K562 (cell line): Measurements from ENCODE around the gene RIMOC1. TPM values are rescaled to one million over a fixed set of nuclear protein-coding genes. Genes with fewer than 3 reads are reported as not detected.

ENCODE experiments used
- ATAC-seq: fragments of 200-7000 bp; cut with Tn5 transposase; 3 replicates; pipeline ENCODE4 v1.9.1; 2020; ENCODE audit warnings: moderate library complexity
- BruUV-seq: library from RNA; stranded (reverse); fragments of 400-500 nt; replicated peaks from 2 replicates; lab custom pipeline; 2021; lab: Mats Ljungman, UMichigan
- CTCF ChIA-PET: fragments of 300-600 bp; formaldehyde crosslinking; extraction: SDS; loops from one replicate; lab custom pipeline; 2021; ENCODE audit warnings: low intra/inter-chr PET ratio; lab: Yijun Ruan, JAX
- POLR2A ChIA-PET: fragments of 300-600, 350-650 bp; sonication (Branson Sonifier 250); formaldehyde crosslinking; extraction: SDS; loops from one replicate; lab custom pipeline; 2021; ENCODE audit warnings: antibody characterized with exemption, inconsistent platforms; lab: Yijun Ruan, JAX
- DNase-seq, 4 experiments: peaks; one replicate each; pipeline versions ENCODE4 v3.0.0 to v3.0.0-alpha.2; 2011 to 2018; ENCODE audit warnings: low spot score in 3 of 4, mixed read lengths in 3 of 4; ENCODE audit errors: extremely low read depth in 1 of 4
- FAIRE-seq: peaks from 2 replicates; lab custom pipeline; 2011; peaks lifted over from hg19 to GRCh38; lab: Jason Lieb, UNC
- H2AFZ ChIP-seq: 2 replicates; pipeline ENCODE4 v1.6.0; 2011; ENCODE audit warnings: low read depth, low read length, control low read depth, inconsistent platforms
- H3K27ac ChIP-seq: fragments of 200-600 bp; 3 replicates; pipeline ENCODE4 v1.8.0; 2011; ENCODE audit warnings: low read depth, mild to moderate bottlenecking, control low read depth, inconsistent platforms, low read length, moderate library complexity, mixed read lengths; ENCODE audit errors: extremely low read depth
- H3K27me3 ChIP-seq, 2 experiments: fragments of 300-600 bp in 1 of 2; 2 replicates in 1 of 2; 3 replicates in 1 of 2; pipeline versions ENCODE4 v1.6.0 to v1.8.0; 2011; ENCODE audit warnings: inconsistent platforms in 2 of 2, low read length in 2 of 2, mild to moderate bottlenecking in 1 of 2, mixed read lengths in 1 of 2, moderate library complexity in 1 of 2; ENCODE audit not compliant: control insufficient read depth in 2 of 2, insufficient read depth in 2 of 2
- H3K36me3 ChIP-seq: fragments of 300-600 bp; 3 replicates; pipeline ENCODE4 v1.8.0; 2011; ENCODE audit warnings: mild to moderate bottlenecking, low read length, inconsistent platforms; ENCODE audit not compliant: control insufficient read depth, insufficient read depth
- H3K4me1 ChIP-seq, 2 experiments: fragments of 200-600 bp in 1 of 2; replicated peaks in 1 of 2; 2 replicates in 1 of 2; 3 replicates in 1 of 2; pipeline versions ENCODE4 v1.5.1 to v1.8.0; 2011; ENCODE audit warnings: inconsistent platforms in 2 of 2, low read length in 2 of 2, mild to moderate bottlenecking in 1 of 2, mixed read lengths in 1 of 2, moderate library complexity in 1 of 2; ENCODE audit not compliant: control insufficient read depth in 2 of 2, insufficient read depth in 2 of 2
- H3K4me2 ChIP-seq: 2 replicates; pipeline ENCODE4 v1.6.1; 2011; ENCODE audit warnings: low read length, control low read depth, inconsistent platforms, mixed read lengths; ENCODE audit not compliant: insufficient read depth
- H3K4me3 ChIP-seq: fragments of 200-600 bp; sonication (generic), shearing (Covaris generic); 2 replicates; pipeline ENCODE4 v1.5.1; 2016; ENCODE audit warnings: control low read depth, inconsistent platforms
- H3K79me2 ChIP-seq: fragments of 200-600 bp; 3 replicates; pipeline ENCODE4 v1.8.0; 2011; ENCODE audit warnings: low read length, inconsistent platforms; ENCODE audit not compliant: control insufficient read depth, insufficient read depth
- H3K9ac ChIP-seq, 2 experiments: 2 replicates each; pipeline versions ENCODE4 v1.6.0 to v1.6.1; 2011; ENCODE audit warnings: low read depth in 2 of 2, low read length in 2 of 2, control low read depth in 1 of 2, inconsistent platforms in 1 of 2, mild to moderate bottlenecking in 1 of 2, mixed read lengths in 1 of 2; ENCODE audit not compliant: insufficient read depth in 1 of 2
- H3K9me1 ChIP-seq: one replicate; pipeline ENCODE4 v1.6.0; 2011; ENCODE audit warnings: inconsistent platforms, mild to moderate bottlenecking, low read length, moderate library complexity; ENCODE audit not compliant: control insufficient read depth, insufficient read depth
- H3K9me3 ChIP-seq: replicated peaks from 2 replicates; pipeline ENCODE4 v1.5.1; 2011; ENCODE audit warnings: low read depth, low read length, inconsistent platforms; ENCODE audit not compliant: control insufficient read depth, insufficient read depth
- H4K20me1 ChIP-seq: replicated peaks from 2 replicates; pipeline ENCODE4 v1.6.1; 2011; ENCODE audit warnings: low read length, inconsistent platforms, mixed read lengths; ENCODE audit not compliant: control insufficient read depth, insufficient read depth
- GABPB2 ChIP-seq: fragments of 250-450 bp; sonication (Bioruptor Pico); conservative IDR thresholded peaks from 2 replicates; pipeline ENCODE4 v1.5.1; 2021; ENCODE audit warnings: mild to moderate bottlenecking
- HMBOX1 ChIP-seq: sonication (generic); IDR thresholded peaks from 2 replicates; pipeline ENCODE4 v1.6.1; 2016
- L3MBTL2 ChIP-seq: fragments of 450-650 bp; IDR thresholded peaks from 2 replicates; pipeline ENCODE4 v1.6.1; 2016; ENCODE audit warnings: mild to moderate bottlenecking, moderate library complexity
- MIER1 ChIP-seq: fragments of 450-650 bp; IDR thresholded peaks from 2 replicates; pipeline ENCODE4 v1.6.1; 2016; ENCODE audit warnings: antibody characterized with exemption, mild to moderate bottlenecking, low read depth
- ZNF133 ChIP-seq: fragments of 250-450 bp; sonication (Bioruptor Pico); IDR thresholded peaks from 2 replicates; pipeline ENCODE4 v1.4.0; 2020; ENCODE audit warnings: mild to moderate bottlenecking
- ZNF75A ChIP-seq: fragments of 450-650 bp; formaldehyde crosslinking; IDR thresholded peaks from 2 replicates; pipeline ENCODE4 v1.4.0; 2020; ENCODE audit warnings: mild to moderate bottlenecking
- WGBS: fragments of 100-300 bp; shearing (Covaris generic); methylation state at CpG from one replicate; pipeline ENCODE4 v1.1.6; 2016; ENCODE audit warnings: low coverage, mixed read lengths; ENCODE audit not compliant: insufficient coverage; ENCODE audit errors: missing lambda C conversion rate; 5-methylcytosine and 5-hydroxymethylcytosine counted together
- in situ Hi-C: fragments of 300-500 bp; cut with MboI; formaldehyde crosslinking; loops from 4 replicates; pipeline ENCODE4 v1.15.0; 2018; ENCODE audit warnings: inconsistent platforms, mixed read lengths
- intact Hi-C: fragments of 100-400 bp; cut with micrococcal nuclease; formaldehyde crosslinking; loops from 2 replicates; pipeline ENCODE4 v1.14.2; 2022
- polyA plus RNA-seq, 8 experiments: library from polyadenylated mRNA; depleted of rRNA in 4 of 8; stranded (reverse) in 5 of 8; unstranded in 3 of 8; fragments of >200 nt; fragmentation: Nextera tagmentation in 2 of 8; fragmentation: Illumina TruSeq in 1 of 8; extraction: Ambion mirVana in 2 of 8; extraction: Trizol in 1 of 8; gene quantifications; 2 replicates each; pipeline versions ENCODE4 v1.2.1 to v1.2.3, GENCODE V29; 2011 to 2014; ENCODE audit warnings: inconsistent platforms in 1 of 8, missing spikeins in 1 of 8
- total RNA-seq, 7 experiments: library from RNA; depleted of rRNA in 6 of 7; stranded (reverse); fragments of >200 nt in 6 of 7; fragmentation: Illumina TruSeq in 2 of 7; extraction: Trizol in 2 of 7; gene quantifications; 2 replicates each; pipeline versions ENCODE4 v1.2.1 to v1.2.3, GENCODE V29; 2011 to 2021; ENCODE audit warnings: low replicate concordance in 1 of 7

Gene RIMOC1
- total and polyA plus RNA-seq, 9 of the 15 experiments (the other 6 are each of a cell fraction or from before 2014, with no cell fraction given), result 11.6 to 63.1 (median 30.8) TPM

GRCh38 chr5:41876678-41877077, 27.5 kb upstream of the RIMOC1 start:
- FAIRE-seq, result no peak
- no peak overlapping the region for H3K4me2 ChIP-seq
- 8% methylated on average over 2 of the region's 2 CpGs for WGBS

GRCh38 chr5:41877408-41877807, 26.7 kb upstream of the RIMOC1 start:
- 57% methylated on average over 1 of the region's 1 CpG for WGBS
- DNase-seq, result no peak
- no peak for FAIRE-seq

More at GRCh38 chr5:41876678-41877077, 27.5 kb upstream of the RIMOC1 start:
- no peak for ATAC-seq
- Histone ChIP-seq H3K9ac (no peak overlapping the region), H3K9me1 (no peaks in the 10 kb centered on the region), H3K9me3 (no peaks in the 10 kb centered on the region), H3K27me3 (no peaks in the 10 kb centered on the region), H2AFZ (0 out of 2 replicates have a peak overlapping the region, but pooled peaks have one; percentile 17), H3K79me2 (no peaks in the 10 kb centered on the region), H4K20me1 (no peaks in the 10 kb centered on the region), H3K4me3 (no peak overlapping the region), H3K27ac (no peak overlapping the region), H3K36me3 (no peaks in the 10 kb centered on the region), H3K4me1 (peaks cover 0 to 6% of the 10 kb centered on the region in 2 experiments; a peak in 1 of 5 replicates)
- ChIA-PET CTCF (no interaction called here), POLR2A (interaction anchor here (1.6 to 1.7 kb wide), 2 partner anchors 27 to 59 kb away, joined by 3 to 7 read pairs; partner anchors contain the start of gene RIMOC1)
- in situ Hi-C loops, result no loop called here
- BruUV-seq, result no TSS peak
- intact Hi-C loops, result no loop called here
- TF ChIP-seq L3MBTL2 (no peak), ZNF133 (CRISPR knock-in tag) (no peak), HMBOX1 (no peak)
- no peak for DNase-seq

More at GRCh38 chr5:41877408-41877807, 26.7 kb upstream of the RIMOC1 start:
- no TSS peak for BruUV-seq
- Histone ChIP-seq H3K4me2 (no peak overlapping the region), H3K79me2 (no peaks in the 10 kb centered on the region), H4K20me1 (no peaks in the 10 kb centered on the region), H3K4me1 (peaks cover 0 to 6% of the 10 kb centered on the region in 2 experiments; a peak in 1 of 5 replicates), H3K9me1 (no peaks in the 10 kb centered on the region), H2AFZ (no peak overlapping the region), H3K9ac (no peak overlapping the region), H3K9me3 (no peaks in the 10 kb centered on the region), H3K36me3 (no peaks in the 10 kb centered on the region), H3K27me3 (no peaks in the 10 kb centered on the region), H3K4me3 (no peak overlapping the region), H3K27ac (no peak overlapping the region)
- in situ Hi-C loops, result no loop called here
- POLR2A ChIA-PET, result interaction anchor here (1.7 kb wide), 1 partner anchor 26 kb away, joined by 7 read pairs; the partner anchor contains the start of gene RIMOC1
- CTCF ChIA-PET, result no interaction called here
- intact Hi-C loops, result no loop called here
- no peak for TF ChIP-seq MIER1
- TF ChIP-seq ZNF75A, result no peak
- TF ChIP-seq GABPB2 (CRISPR knock-in tag), result no peak
- ATAC-seq, result no peak
